ENCODE results near the gene ZFPM1. TPM values are rescaled to one million over a fixed set of nuclear protein-coding genes. Genes with fewer than 3 reads are reported as not detected.

The ZFPM1 gene
- total RNA-seq, 1 donor from 2014 or later, result 6.8 TPM

DNA sequence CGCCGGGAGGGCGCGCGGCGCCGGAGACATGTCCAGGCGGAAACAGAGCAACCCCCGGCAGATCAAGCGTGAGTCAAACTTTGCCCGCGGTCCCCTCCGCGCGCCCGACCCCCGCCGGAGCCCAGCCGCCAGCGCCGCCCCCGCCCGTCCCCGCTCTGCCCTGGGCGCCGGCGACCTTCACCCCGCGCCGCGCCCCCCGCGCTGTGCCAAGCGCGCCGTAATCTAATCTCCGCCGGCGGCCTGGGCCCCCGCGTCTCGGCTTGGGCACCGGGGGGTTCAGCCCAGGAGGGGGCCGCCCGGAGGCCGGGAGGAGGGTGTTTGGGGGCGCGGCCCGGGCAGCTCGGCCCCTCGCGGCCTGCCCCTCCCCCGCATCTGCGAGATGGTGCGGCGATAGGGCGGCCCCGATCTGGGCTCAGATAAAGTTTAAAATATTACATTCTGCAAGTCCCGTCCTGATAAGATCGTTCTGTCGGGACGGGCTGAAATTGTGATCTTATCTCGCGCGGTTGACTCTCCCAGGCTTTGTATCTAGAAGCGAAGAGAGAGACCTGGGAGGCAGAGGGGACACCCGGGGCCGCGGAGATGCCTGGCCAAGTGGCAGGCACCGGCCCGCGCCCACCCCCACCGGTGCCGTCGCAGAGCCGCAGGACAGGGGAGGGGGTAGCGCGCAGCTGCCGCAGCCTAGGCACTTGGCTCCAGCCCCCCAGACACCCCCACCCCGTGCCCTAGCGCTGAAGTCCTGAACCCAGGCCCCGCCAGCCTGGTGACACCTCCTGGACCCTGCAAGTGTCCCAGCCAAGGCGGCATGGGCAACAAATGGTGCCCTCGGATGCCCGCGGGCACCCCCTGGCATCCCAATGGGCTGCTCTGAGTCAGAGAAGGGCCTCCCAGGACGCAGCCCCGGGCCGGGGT is 787 bp downstream of the ZFPM1 start:
- peak; percentile 26 for DNase-seq (ENCODE audit: low spot score)
- TF ChIP-seq, protein P1, sequence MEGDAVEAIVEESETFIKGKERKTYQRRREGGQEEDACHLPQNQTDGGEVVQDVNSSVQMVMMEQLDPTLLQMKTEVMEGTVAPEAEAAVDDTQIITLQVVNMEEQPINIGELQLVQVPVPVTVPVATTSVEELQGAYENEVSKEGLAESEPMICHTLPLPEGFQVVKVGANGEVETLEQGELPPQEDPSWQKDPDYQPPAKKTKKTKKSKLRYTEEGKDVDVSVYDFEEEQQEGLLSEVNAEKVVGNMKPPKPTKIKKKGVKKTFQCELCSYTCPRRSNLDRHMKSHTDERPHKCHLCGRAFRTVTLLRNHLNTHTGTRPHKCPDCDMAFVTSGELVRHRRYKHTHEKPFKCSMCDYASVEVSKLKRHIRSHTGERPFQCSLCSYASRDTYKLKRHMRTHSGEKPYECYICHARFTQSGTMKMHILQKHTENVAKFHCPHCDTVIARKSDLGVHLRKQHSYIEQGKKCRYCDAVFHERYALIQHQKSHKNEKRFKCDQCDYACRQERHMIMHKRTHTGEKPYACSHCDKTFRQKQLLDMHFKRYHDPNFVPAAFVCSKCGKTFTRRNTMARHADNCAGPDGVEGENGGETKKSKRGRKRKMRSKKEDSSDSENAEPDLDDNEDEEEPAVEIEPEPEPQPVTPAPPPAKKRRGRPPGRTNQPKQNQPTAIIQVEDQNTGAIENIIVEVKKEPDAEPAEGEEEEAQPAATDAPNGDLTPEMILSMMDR (IDR thresholded peaks at IDR 0.05; ENCODE audit: unreplicated experiment), result no peak
- Mint-ChIP-seq H3K9me3 (ENCODE audit: unreplicated experiment) (no peaks in the 10 kb centered on the region), H3K27ac (ENCODE audit: unreplicated experiment) (no peak overlapping the region), H3K36me3 (ENCODE audit: low read depth, unreplicated experiment) (no peaks in the 10 kb centered on the region), H3K27me3 (ENCODE audit: unreplicated experiment) (peaks cover 5% of the 10 kb centered on the region), H3K4me1 (ENCODE audit: unreplicated experiment) (peaks cover 7% of the 10 kb centered on the region), H3K4me3 (ENCODE audit: unreplicated experiment) (peak overlapping the region; percentile 97)

DNA sequence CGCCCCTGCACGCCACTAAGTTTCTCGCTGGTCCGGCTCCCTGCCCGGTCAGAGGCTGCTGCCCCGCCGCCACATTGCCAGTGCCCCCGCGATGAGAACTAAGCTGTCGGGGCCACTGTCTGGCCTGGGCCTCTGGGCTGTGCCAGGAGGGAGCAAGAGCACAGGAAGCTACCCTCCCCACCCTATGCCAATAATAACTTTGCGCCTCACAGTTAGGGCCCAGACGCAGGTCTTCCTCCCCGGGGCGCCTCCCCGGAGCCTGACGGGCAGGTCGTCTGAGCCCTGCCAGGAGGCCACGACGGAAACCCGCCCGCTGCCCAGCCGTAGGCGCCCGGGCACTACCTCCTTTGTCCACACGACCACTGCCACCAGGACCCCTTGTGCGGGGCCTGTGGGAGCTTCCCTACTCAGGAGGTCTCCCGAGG is 1.5 kb downstream of the ZFPM1 start:
- H3K27me3 Mint-ChIP-seq (ENCODE audit: unreplicated experiment), result peaks cover 3% of the 10 kb centered on the region
- no peaks in the 10 kb centered on the region for H3K9me3 Mint-ChIP-seq (ENCODE audit: unreplicated experiment)
- no peaks in the 10 kb centered on the region for H3K36me3 Mint-ChIP-seq (ENCODE audit: low read depth, unreplicated experiment)
- DNase-seq (ENCODE audit: low spot score), result peak; percentile 25
- no peak overlapping the region for H3K27ac Mint-ChIP-seq (ENCODE audit: unreplicated experiment)
- H3K4me3 Mint-ChIP-seq (ENCODE audit: unreplicated experiment), result peak overlapping the region; percentile 97
- TF ChIP-seq, protein P1 (IDR thresholded peaks at IDR 0.05; ENCODE audit: unreplicated experiment), result no peak
- H3K4me1 Mint-ChIP-seq (ENCODE audit: unreplicated experiment), result peaks cover 7% of the 10 kb centered on the region

DNA sequence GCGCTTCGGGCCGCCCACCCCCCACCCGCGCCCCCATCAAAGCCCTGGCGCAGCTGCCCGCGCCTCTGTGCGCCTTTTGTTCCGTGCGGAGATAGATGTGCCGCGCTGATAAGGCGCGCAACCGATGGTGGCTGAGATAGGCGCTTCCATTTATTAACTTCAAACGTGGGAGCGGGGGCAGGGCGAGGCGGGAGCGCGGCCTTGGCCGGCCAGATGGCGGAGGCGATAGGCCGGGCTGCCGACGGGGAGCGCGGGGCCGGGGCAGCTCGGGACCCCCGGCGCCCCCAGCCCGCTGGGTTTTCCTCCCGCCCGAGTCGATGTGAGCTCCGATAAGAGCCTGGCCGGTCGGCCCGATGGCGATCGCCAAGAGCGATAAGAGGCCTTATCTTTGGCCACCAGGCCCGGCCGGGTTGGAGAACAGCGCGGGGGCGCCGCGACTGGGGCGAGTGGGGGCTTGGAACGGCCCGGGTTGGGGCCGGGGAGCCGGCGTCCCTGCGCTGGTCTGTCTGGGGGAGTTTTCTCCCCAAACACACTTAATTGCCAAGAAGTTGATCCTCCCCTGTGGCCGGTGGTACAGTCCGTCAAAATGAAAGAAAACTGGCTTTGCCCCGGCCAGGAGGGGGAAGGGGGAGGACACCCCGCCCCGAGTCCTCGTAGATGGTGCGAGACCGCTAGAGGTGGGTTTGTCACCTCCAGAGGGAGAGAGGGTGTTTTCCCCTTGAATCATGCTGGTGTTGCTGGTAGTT is 2.7 kb downstream of the ZFPM1 start:
- Mint-ChIP-seq H3K36me3 (ENCODE audit: low read depth, unreplicated experiment) (no peaks in the 10 kb centered on the region), H3K4me3 (ENCODE audit: unreplicated experiment) (peak overlapping the region; percentile 65), H3K4me1 (ENCODE audit: unreplicated experiment) (peaks cover 7% of the 10 kb centered on the region), H3K9me3 (ENCODE audit: unreplicated experiment) (no peaks in the 10 kb centered on the region), H3K27me3 (ENCODE audit: unreplicated experiment) (peaks cover 3% of the 10 kb centered on the region), H3K27ac (ENCODE audit: unreplicated experiment) (no peak overlapping the region)
- TF ChIP-seq, protein P1 (IDR thresholded peaks at IDR 0.05; ENCODE audit: unreplicated experiment), result no peak
- peak; percentile 53 for DNase-seq (ENCODE audit: low spot score)

DNA sequence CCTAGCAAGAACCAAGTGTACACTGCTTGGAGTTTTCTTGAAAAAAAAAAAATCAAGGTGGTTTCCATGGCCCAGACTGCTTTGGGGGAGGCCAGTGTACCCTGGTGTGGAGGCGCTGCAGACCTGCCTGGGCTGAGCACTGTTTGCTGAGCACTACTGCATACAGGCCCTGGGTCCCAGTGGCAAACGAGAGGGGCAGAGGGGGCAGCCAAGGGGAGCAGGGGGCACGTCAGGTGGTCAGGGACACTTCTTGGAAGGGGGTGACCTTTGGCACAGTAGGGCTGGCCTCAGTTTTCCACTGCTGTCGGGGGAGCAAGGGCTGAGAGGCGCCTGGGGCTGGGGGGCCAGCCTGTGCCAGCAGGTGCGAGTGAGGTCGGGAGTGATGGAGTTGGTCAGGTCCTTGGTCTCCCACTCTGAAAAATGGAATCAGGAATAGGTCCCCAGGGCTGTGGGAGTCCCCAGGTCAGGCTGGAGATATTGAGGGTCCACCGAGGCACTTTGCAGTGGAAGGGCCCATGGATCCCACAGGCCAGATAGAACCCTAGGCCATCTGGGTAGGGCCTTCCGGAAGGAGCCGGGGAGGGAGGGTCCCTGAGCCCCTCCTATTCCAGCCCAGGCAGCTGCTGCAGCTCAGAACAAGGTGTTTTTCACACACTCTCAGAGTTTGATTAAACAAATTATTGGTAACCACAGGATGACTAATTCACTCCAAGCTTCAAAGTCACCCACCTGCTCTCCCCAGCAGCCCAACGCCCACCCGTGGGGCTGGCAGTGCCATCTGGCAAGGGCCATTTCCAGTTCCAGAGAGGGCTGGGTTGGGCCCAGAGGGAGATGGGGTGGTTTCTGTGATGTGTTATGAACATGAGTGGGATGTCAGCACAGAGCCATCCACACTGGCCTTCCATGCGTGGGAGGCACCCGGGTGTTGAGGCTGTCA is 3.5 kb downstream of the ZFPM1 start:
- TF ChIP-seq, protein P1 (IDR thresholded peaks at IDR 0.05; ENCODE audit: unreplicated experiment), result no peak
- Mint-ChIP-seq H3K4me3 (ENCODE audit: unreplicated experiment) (peak overlapping the region; percentile 65), H3K4me1 (ENCODE audit: unreplicated experiment) (peaks cover 7% of the 10 kb centered on the region), H3K27ac (ENCODE audit: unreplicated experiment) (no peak overlapping the region), H3K9me3 (ENCODE audit: unreplicated experiment) (no peaks in the 10 kb centered on the region), H3K27me3 (ENCODE audit: unreplicated experiment) (peaks cover 3% of the 10 kb centered on the region), H3K36me3 (ENCODE audit: low read depth, unreplicated experiment) (no peaks in the 10 kb centered on the region)
- no peak for DNase-seq (ENCODE audit: low spot score)
